K562 (cell line): ENCODE data around the gene ZNF791. TPM values are rescaled to one million over a fixed set of nuclear protein-coding genes. Genes with fewer than 3 reads are reported as not detected.
A peak's percentile ranks its signal among the peaks of the same experiment; 100 is the strongest.

Experiments
- ASH1L ChIP-seq: fragments of 450-650 bp; IDR thresholded peaks from 2 replicates; pipeline ENCODE4 v1.6.1; 2018; ENCODE audit warnings: borderline replicate concordance, mild to moderate bottlenecking, low read depth; ENCODE audit not compliant: partially characterized antibody
- ATF4 ChIP-seq: fragments of 450-650 bp; formaldehyde crosslinking; IDR thresholded peaks from 2 replicates; pipeline ENCODE4 v1.4.0; 2022; ENCODE audit warnings: mild to moderate bottlenecking, moderate library complexity
- E2F8 ChIP-seq: fragments of 450-650 bp; IDR thresholded peaks from 2 replicates; pipeline ENCODE4 v1.7.1; 2018; ENCODE audit warnings: mild to moderate bottlenecking, low read depth; ENCODE audit not compliant: partially characterized antibody
- FOXK2 ChIP-seq, 2 experiments: fragments of 450-650 bp; IDR thresholded peaks in 1 of 2; conservative IDR thresholded peaks in 1 of 2; 2 replicates each; pipeline ENCODE4 v1.6.1; 2016; ENCODE audit warnings: low read depth in 2 of 2, mild to moderate bottlenecking in 1 of 2
- HDAC1 ChIP-seq, 2 experiments: fragments of 450-650 bp; IDR thresholded peaks; 2 replicates each; pipeline ENCODE4 v1.6.1; 2016 to 2017; ENCODE audit warnings: inconsistent platforms in 1 of 2, mild to moderate bottlenecking in 1 of 2, moderate library complexity in 1 of 2
- HES1 ChIP-seq: fragments of 450-650 bp; IDR thresholded peaks from 2 replicates; pipeline ENCODE4 v1.6.1; 2016; ENCODE audit warnings: low read depth, mild to moderate bottlenecking, moderate library complexity
- HNRNPH1 ChIP-seq: fragments of 200-400 bp; formaldehyde crosslinking; optimal IDR thresholded peaks from 2 replicates; pipeline ENCODE3; 2017; ENCODE audit warnings: low read depth, mild to moderate bottlenecking, low read length, moderate library complexity
- MECOM ChIP-seq: fragments of 250-450 bp; sonication (Bioruptor Pico); IDR thresholded peaks from 2 replicates; pipeline ENCODE4 v1.8.0; 2022; ENCODE audit warnings: inconsistent platforms
- MED1 ChIP-seq: sonication (generic); formaldehyde crosslinking; IDR thresholded peaks from 2 replicates; pipeline ENCODE4 v1.8.1; 2023; ENCODE audit warnings: missing genetic modification reagents, borderline replicate concordance
- RBM25 ChIP-seq: fragments of 200-400 bp; formaldehyde crosslinking; IDR thresholded peaks from 2 replicates; pipeline ENCODE4 v1.6.1; 2018; ENCODE audit warnings: low read length, low read depth, moderate library complexity; ENCODE audit not compliant: severe bottlenecking
- YY1 ChIP-seq, 3 experiments: IDR thresholded peaks; 2 replicates each; pipeline ENCODE4 v1.6.1; 2011; ENCODE audit warnings: low read length in 2 of 3, mild to moderate bottlenecking in 2 of 3, moderate library complexity in 2 of 3, borderline replicate concordance in 1 of 3, control low read depth in 1 of 3, low read depth in 1 of 3; ENCODE audit not compliant: insufficient read depth in 3 of 3, insufficient replicate concordance in 2 of 3, control insufficient read depth in 1 of 3, insufficient read length in 1 of 3; ENCODE audit errors: extremely low read depth in 1 of 3
- ZBTB40 ChIP-seq, 2 experiments: fragments of 450-650 bp in 1 of 2; sonication (generic) in 1 of 2; formaldehyde crosslinking in 1 of 2; IDR thresholded peaks; 2 replicates each; pipeline versions ENCODE4 v1.7.1 to v1.9.0; 2016 to 2022; ENCODE audit warnings: inconsistent platforms in 1 of 2, mild to moderate bottlenecking in 1 of 2, missing genetic modification reagents in 1 of 2
- ZNF75A ChIP-seq: fragments of 450-650 bp; formaldehyde crosslinking; IDR thresholded peaks from 2 replicates; pipeline ENCODE4 v1.4.0; 2020; ENCODE audit warnings: mild to moderate bottlenecking
- polyA plus RNA-seq, 8 experiments: library from polyadenylated mRNA; depleted of rRNA in 4 of 8; stranded (reverse) in 5 of 8; unstranded in 3 of 8; fragments of >200 nt; fragmentation: Nextera tagmentation in 2 of 8; fragmentation: Illumina TruSeq in 1 of 8; extraction: Ambion mirVana in 2 of 8; extraction: Trizol in 1 of 8; gene quantifications; 2 replicates each; pipeline versions ENCODE4 v1.2.1 to v1.2.3, GENCODE V29; 2011 to 2014; ENCODE audit warnings: inconsistent platforms in 1 of 8, missing spikeins in 1 of 8
- total RNA-seq, 7 experiments: library from RNA; depleted of rRNA in 6 of 7; stranded (reverse); fragments of >200 nt in 6 of 7; fragmentation: Illumina TruSeq in 2 of 7; extraction: Trizol in 2 of 7; gene quantifications; 2 replicates each; pipeline versions ENCODE4 v1.2.1 to v1.2.3, GENCODE V29; 2011 to 2021; ENCODE audit warnings: low replicate concordance in 1 of 7

ZNF791 gene
- total and polyA plus RNA-seq, 9 of the 15 experiments (the other 6 are each of a cell fraction or from before 2014, with no cell fraction given): 7.8 to 22.7 (median 13.1) TPM

- peak; percentile 74 for TF ChIP-seq ZBTB40 (IDR thresholded peaks at IDR 0.05)
- TF ChIP-seq ZBTB40 (CRISPR knock-in tag; IDR thresholded peaks at IDR 0.05): no peak
- TF ChIP-seq MECOM (CRISPR knock-in tag): no peak
- 0 out of 2 replicates have a peak, but pooled peaks have one; percentile 9 for TF ChIP-seq HES1
- TF ChIP-seq FOXK2 (conservative IDR thresholded peaks at IDR 0.05 in 1 of 2, IDR thresholded peaks at IDR 0.05 in 1 of 2; ENCODE audit: low read depth in 2 of 2): 0 out of 4 replicates have a peak, but pooled peaks of 1 of the 2 experiments have one; percentile 41
- peak; percentile 45 for TF ChIP-seq ASH1L
- no peak for TF ChIP-seq MED1 (CRISPR knock-in tag)
- no peak for TF ChIP-seq ATF4
- no peak for TF ChIP-seq HNRNPH1
- TF ChIP-seq YY1 (IDR thresholded peaks at IDR 0.05; ENCODE audit: borderline replicate concordance in 1 of 3, control insufficient read depth in 1 of 3, extremely low read depth in 1 of 3, insufficient read depth in 3 of 3, insufficient read length in 1 of 3, insufficient replicate concordance in 2 of 3, low read depth in 1 of 3, low read length in 2 of 3): peak in 1 of 3 experiments; percentile 34
- peak; percentile 5 to 37; a peak in 1 of 4 replicates for TF ChIP-seq HDAC1 (IDR thresholded peaks at IDR 0.05)
- no peak for TF ChIP-seq ZNF75A (CRISPR knock-in tag)
- TF ChIP-seq E2F8: peak; percentile 16
- no peak for TF ChIP-seq RBM25
Observed at GRCh38 chr19:12611361-12611699, 610 bp downstream of the ZNF791 start (continued).
